ENCODE data around the gene PDF.

Gene PDF

DNA sequence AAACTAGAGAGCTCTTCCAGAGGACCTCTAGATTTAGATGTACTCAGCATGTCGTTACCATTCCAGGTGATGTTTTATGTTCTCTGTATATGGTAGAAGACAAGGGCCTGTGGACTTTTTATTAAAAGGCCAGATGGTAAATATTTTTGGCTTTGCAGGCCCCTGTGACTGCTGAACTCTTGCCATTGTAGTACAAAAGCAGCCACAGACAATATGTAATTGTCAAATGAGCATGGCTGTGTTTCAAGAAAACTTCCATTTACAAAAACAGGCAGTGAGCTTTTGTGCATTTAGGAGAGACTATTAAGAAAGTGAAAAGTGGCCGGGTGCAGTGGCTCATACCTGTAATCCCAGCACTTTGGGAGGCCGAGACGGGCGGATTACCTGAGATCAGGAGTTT is 13.8 kb upstream of the PDF start:
- no peak for DNase-seq (ENCODE audit: low read depth)
- no peak overlapping the region for H3K4me3 ChIP-seq (ENCODE audit: control insufficient read depth, low read depth, low read length)
- TF ChIP-seq, protein P1, sequence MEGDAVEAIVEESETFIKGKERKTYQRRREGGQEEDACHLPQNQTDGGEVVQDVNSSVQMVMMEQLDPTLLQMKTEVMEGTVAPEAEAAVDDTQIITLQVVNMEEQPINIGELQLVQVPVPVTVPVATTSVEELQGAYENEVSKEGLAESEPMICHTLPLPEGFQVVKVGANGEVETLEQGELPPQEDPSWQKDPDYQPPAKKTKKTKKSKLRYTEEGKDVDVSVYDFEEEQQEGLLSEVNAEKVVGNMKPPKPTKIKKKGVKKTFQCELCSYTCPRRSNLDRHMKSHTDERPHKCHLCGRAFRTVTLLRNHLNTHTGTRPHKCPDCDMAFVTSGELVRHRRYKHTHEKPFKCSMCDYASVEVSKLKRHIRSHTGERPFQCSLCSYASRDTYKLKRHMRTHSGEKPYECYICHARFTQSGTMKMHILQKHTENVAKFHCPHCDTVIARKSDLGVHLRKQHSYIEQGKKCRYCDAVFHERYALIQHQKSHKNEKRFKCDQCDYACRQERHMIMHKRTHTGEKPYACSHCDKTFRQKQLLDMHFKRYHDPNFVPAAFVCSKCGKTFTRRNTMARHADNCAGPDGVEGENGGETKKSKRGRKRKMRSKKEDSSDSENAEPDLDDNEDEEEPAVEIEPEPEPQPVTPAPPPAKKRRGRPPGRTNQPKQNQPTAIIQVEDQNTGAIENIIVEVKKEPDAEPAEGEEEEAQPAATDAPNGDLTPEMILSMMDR (conservative IDR thresholded peaks at IDR 0.05; ENCODE audit: control insufficient read depth, insufficient read depth, low read depth, low read length) = no peak

DNA sequence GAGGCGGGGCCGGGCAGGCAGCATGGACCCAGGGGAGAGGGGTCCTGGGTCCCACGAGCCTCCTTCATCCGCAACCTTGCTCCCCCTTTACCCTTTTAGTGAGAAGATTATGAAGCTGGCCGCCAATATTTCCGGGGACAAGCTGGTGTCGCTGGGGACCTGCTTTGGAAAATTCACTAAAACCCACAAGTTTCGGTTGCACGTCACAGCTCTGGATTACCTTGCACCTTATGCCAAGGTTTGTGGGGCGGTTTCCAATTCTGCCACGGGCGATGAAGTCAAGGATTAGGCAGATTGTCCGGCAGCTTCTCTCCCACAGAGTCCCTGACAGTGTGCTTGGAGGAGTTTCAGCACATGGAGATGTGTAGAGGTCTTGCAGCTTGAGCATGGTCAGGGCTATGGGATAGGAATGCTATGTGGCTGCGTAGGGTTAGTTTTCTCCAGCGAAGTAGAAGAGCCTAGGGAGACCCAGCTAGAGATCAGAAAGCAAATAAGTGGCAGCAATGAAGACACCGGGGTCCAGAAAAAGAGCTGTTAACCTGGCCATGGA is 9.8 kb upstream of the PDF start:
- TF ChIP-seq, protein P1 (conservative IDR thresholded peaks at IDR 0.05; ENCODE audit: control insufficient read depth, insufficient read depth, low read depth, low read length) = no peak
- DNase-seq (ENCODE audit: low read depth) = no peak
- peak overlapping the region; percentile 78 for H3K4me3 ChIP-seq (ENCODE audit: control insufficient read depth, low read depth, low read length)

- DNase-seq (ENCODE audit: low read depth) = peak; percentile 99
- H3K4me3 ChIP-seq (ENCODE audit: control insufficient read depth, low read depth, low read length) = peak within 1 kb of the TSS; percentile 78
- TF ChIP-seq, protein P1 (conservative IDR thresholded peaks at IDR 0.05; ENCODE audit: control insufficient read depth, insufficient read depth, low read depth, low read length) = peak; percentile 75
Measured at GRCh38 chr16:69339289-69340094, 9.1 kb upstream of the PDF start, which contains the start of the genes COG8 and NIP7. COG8 (minus strand) TSS chr16:69339564; CDS start chr16:69339552, 12 bp downstream. NIP7 (plus strand) TSS chr16:69339772; CDS start chr16:69339830, 58 bp downstream.

DNA sequence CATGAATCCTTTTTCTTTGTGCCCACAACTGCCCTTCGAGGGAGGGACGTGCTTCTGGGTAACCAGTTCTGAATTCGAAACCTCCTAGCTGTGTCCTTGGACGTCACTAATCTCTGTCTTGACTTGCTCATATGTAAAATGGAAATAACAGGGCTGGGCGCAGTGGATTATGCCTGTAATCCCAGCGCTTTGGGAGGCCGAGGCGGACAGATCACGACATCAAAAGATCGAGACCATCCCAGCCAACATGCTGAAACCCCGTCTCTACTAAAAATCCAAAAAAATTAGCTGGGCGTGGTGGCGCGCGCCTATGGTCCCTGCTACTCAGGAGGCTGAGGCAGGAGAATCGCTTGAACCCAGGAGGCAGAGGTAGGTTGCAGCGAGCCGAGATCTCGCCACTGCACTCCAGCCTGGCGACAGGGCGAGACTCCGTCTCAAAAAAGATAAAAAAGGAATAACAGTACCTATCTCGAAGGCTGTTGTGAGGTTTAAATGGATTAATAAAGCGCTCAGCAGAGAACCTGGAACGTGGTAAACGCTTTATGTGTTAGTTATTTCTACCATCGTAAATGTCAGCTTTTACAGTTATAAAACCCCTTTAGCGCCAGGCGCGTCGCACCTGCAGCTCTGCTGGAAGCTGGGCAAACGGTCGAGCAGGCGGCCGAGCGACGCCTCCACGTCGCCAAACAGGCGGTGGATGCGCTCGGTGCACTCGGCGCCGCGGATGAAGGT is 8.3 kb upstream of the PDF start:
- peak overlapping the region; percentile 78 for H3K4me3 ChIP-seq (ENCODE audit: control insufficient read depth, low read depth, low read length)
- DNase-seq (ENCODE audit: low read depth) = no peak
- TF ChIP-seq, protein P1 (conservative IDR thresholded peaks at IDR 0.05; ENCODE audit: control insufficient read depth, insufficient read depth, low read depth, low read length) = no peak

- no peak overlapping the region for H3K4me3 ChIP-seq (ENCODE audit: control insufficient read depth, low read depth, low read length)
- DNase-seq (ENCODE audit: low read depth) = no peak
- TF ChIP-seq, protein P1 (conservative IDR thresholded peaks at IDR 0.05; ENCODE audit: control insufficient read depth, insufficient read depth, low read depth, low read length) = no peak
Measured at GRCh38 chr16:69334696-69335095, 4.3 kb upstream of the PDF start.

DNA sequence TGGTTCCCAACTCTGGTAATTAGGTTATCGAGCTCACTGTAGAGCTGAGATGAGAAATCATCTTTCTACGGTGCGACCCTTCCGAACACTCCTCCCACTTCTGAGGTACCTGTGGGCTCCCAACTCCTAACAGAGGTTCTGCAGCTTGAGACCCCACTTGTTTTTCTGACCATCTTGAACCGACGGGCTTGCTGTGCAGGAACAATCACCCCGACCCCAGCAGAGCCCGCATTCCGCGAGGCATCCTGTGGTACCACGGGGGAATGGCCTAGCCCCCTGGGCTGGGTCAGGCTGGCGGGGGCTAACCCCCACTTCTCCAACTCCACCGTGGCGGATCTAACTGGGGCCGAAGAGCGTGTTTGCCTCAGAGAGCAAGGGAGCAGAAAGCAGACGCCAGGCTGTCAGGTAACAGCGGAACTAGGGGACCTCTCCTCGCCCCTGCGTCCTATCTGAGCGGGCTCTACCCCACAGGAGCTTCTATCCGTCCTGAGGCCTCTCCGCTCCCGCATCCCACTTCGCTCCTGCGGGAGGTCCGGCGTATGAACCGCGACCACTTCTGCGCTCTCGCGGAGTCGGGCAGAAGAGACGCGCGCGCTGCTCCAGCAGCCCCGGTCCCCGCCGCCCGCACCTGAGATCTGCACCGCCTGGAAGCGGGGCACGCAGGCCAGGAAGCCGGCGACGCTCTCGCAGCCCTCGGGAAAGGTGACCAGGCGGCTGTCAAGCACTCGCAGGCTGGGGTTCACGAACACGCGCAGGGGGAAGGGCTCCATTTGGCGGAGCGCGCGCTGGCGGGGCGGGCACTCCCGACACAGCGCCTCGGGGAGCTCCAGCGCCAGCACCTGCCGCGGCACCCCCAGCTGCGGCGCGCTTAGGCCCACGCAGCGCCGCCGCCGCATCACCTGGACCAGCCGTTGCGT is 761 bp downstream of the PDF start:
- TF ChIP-seq, protein P1 (conservative IDR thresholded peaks at IDR 0.05; ENCODE audit: control insufficient read depth, insufficient read depth, low read depth, low read length) = no peak
- DNase-seq (ENCODE audit: low read depth) = no peak
- peak overlapping the region; percentile 67 for H3K4me3 ChIP-seq (ENCODE audit: control insufficient read depth, low read depth, low read length)

Data from fibroblast of mammary gland (primary cell).